CD4-positive, alpha-beta T cell treated with Interleukin-10 for 1 hour (primary cell): ENCODE results near the gene ADCY5.

Experiments
- DNase-seq: peaks from one replicate; pipeline ENCODE4 v3.0.0-alpha.2; 2020

Gene ADCY5

GRCh38 chr3:123384256-123384655 lies 64.6 kb downstream of the ADCY5 start:
- DNase-seq: no peak

GRCh38 chr3:123383091-123384053 lies 65.5 kb downstream of the ADCY5 start:
- no peak for DNase-seq

GRCh38 chr3:123380261-123380660 lies 68.6 kb downstream of the ADCY5 start:
- DNase-seq: no peak

GRCh38 chr3:123379041-123379830 lies 69.7 kb downstream of the ADCY5 start:
- no peak for DNase-seq

- no peak for DNase-seq
Measured at GRCh38 chr3:123378409-123378915, 70.4 kb downstream of the ADCY5 start.

- DNase-seq: no peak
Measured at GRCh38 chr3:123377243-123377740, 71.6 kb downstream of the ADCY5 start.

- DNase-seq: no peak
Measured at GRCh38 chr3:123376451-123377242, 72.2 kb downstream of the ADCY5 start.

- DNase-seq: no peak
Measured at GRCh38 chr3:123375014-123375940, 73.6 kb downstream of the ADCY5 start.

- DNase-seq: no peak
Measured at GRCh38 chr3:123374016-123374415, 74.9 kb downstream of the ADCY5 start.

GRCh38 chr3:123373474-123373987 lies 75.4 kb downstream of the ADCY5 start:
- DNase-seq: no peak

GRCh38 chr3:123372686-123373473 lies 76.0 kb downstream of the ADCY5 start:
- DNase-seq: no peak

GRCh38 chr3:123371859-123372685 lies 76.8 kb downstream of the ADCY5 start:
- DNase-seq: no peak

- no peak for DNase-seq
Measured at GRCh38 chr3:123371426-123371825, 77.5 kb downstream of the ADCY5 start.

- DNase-seq: no peak
Measured at GRCh38 chr3:123370819-123371218, 78.1 kb downstream of the ADCY5 start.

- DNase-seq: no peak
Measured at GRCh38 chr3:123369085-123369484, 79.8 kb downstream of the ADCY5 start.

- no peak for DNase-seq
Measured at GRCh38 chr3:123367467-123368154, 81.3 kb downstream of the ADCY5 start.

GRCh38 chr3:123365450-123366143 lies 83.3 kb downstream of the ADCY5 start:
- DNase-seq: no peak

GRCh38 chr3:123361071-123361470 lies 87.8 kb downstream of the ADCY5 start:
- DNase-seq: no peak
